ENCODE measurements around the gene CAV1.
"Not testable (repeated sequence)": the region's sequence is repeated elsewhere in the genome, so short reads cannot be mapped to it uniquely, and the experiment has no call there.

CAV1 gene

GRCh38 chr7:116524609-116525297, at the start of gene CAV1:
TSS of gene CAV1 (plus strand) at chr7:116525036. CDS start at chr7:116525063, 27 bp downstream.
- peak; percentile 98 for DNase-seq

GRCh38 chr7:116477625-116478024, 47.2 kb upstream of the CAV1 start:
- DNase-seq = no peak

- no peak for DNase-seq
These were observed 46.0 kb upstream of the CAV1 start for GRCh38 chr7:116478834-116479233.

GRCh38 chr7:116483271-116483942, 41.4 kb upstream of the CAV1 start:
- DNase-seq = no peak

- not testable (repeated sequence) for DNase-seq
These were observed 40.4 kb upstream of the CAV1 start for GRCh38 chr7:116484389-116484788.

GRCh38 chr7:116487907-116488521, 36.8 kb upstream of the CAV1 start:
- DNase-seq = no peak

GRCh38 chr7:116490351-116490750, 34.5 kb upstream of the CAV1 start:
- no peak for DNase-seq

GRCh38 chr7:116491887-116492653, 32.8 kb upstream of the CAV1 start:
- no peak for DNase-seq

GRCh38 chr7:116492654-116493109, 32.2 kb upstream of the CAV1 start:
- DNase-seq = no peak

- DNase-seq = no peak
These were observed 31.4 kb upstream of the CAV1 start for GRCh38 chr7:116493449-116493848.

GRCh38 chr7:116494472-116494871, 30.4 kb upstream of the CAV1 start:
- DNase-seq = no peak

GRCh38 chr7:116495736-116496135, 29.1 kb upstream of the CAV1 start:
- peak; percentile 31 for DNase-seq

- DNase-seq = no peak
These were observed 28.2 kb upstream of the CAV1 start for GRCh38 chr7:116496653-116497052.

- peak; percentile 38 for DNase-seq
These were observed 27.1 kb upstream of the CAV1 start for GRCh38 chr7:116497708-116498107.

GRCh38 chr7:116499168-116500077, 25.4 kb upstream of the CAV1 start, which contains the start of gene CAV2:
TSS of gene CAV2 (plus strand) at chr7:116499738. CDS start at chr7:116499782, 44 bp downstream.
- peak; percentile 74 for DNase-seq

- DNase-seq = peak; percentile 66
These were observed 24.6 kb upstream of the CAV1 start for GRCh38 chr7:116500078-116500853.

GRCh38 chr7:116501425-116502167, 23.2 kb upstream of the CAV1 start:
- DNase-seq = no peak

GRCh38 chr7:116502201-116503096, 22.4 kb upstream of the CAV1 start:
- no peak for DNase-seq

GRCh38 chr7:116503835-116504234, 21.0 kb upstream of the CAV1 start:
- no peak for DNase-seq
